ENCODE measurements around the gene GNS.

- TF ChIP-seq CTCF (conservative IDR thresholded peaks at IDR 0.05; ENCODE audit: low read depth, low read length), result no peak
- TF ChIP-seq EZH2phosphoT487 (IDR thresholded peaks at IDR 0.05; ENCODE audit: borderline replicate concordance, low read length), result no peak
- no peak for TF ChIP-seq EZH2 (IDR thresholded peaks at IDR 0.05; ENCODE audit: low read length, unreplicated experiment)
These were observed 27.5 kb downstream of the GNS start for GRCh38 chr12:64731683-64732082.

Measured in PC-3 (cell line).